Keratinocyte (primary cell): ENCODE results near the gene IPMK. TPM values are rescaled to one million over a fixed set of nuclear protein-coding genes. Genes with fewer than 3 reads are reported as not detected.
A peak's percentile ranks its signal among the peaks of the same experiment; 100 is the strongest.

Experiments
- DNase-seq: peaks from one replicate; pipeline ENCODE4 v3.0.0-alpha.2; 2011; ENCODE audit warnings: low read depth, missing footprints, low spot score
- FAIRE-seq: peaks from 2 replicates; lab custom pipeline; 2011; peaks lifted over from hg19 to GRCh38; lab: Jason Lieb, UNC
- H2AFZ ChIP-seq: 2 replicates; pipeline ENCODE4 v1.6.0; 2012; ENCODE audit warnings: low read length, control low read depth, inconsistent platforms; ENCODE audit not compliant: control insufficient read depth
- H3K27ac ChIP-seq: 2 replicates; pipeline ENCODE4 v1.5.1; 2011; ENCODE audit warnings: low read length; ENCODE audit not compliant: control insufficient read depth, insufficient read depth
- H3K27me3 ChIP-seq: 3 replicates; pipeline ENCODE4 v1.6.0; 2011; ENCODE audit warnings: low read length; ENCODE audit not compliant: control insufficient read depth, insufficient read depth; ENCODE audit errors: extremely low read depth
- H3K36me3 ChIP-seq, 2 experiments: 2 replicates in 1 of 2; 3 replicates in 1 of 2; pipeline ENCODE4 v1.5.1; 2011; ENCODE audit warnings: low read length in 2 of 2, mild to moderate bottlenecking in 1 of 2; ENCODE audit not compliant: control insufficient read depth in 2 of 2, insufficient read depth in 2 of 2; ENCODE audit errors: extremely low read depth in 1 of 2
- H3K4me1 ChIP-seq: 3 replicates; pipeline ENCODE4 v1.5.1; 2011; ENCODE audit warnings: low read length; ENCODE audit not compliant: control insufficient read depth, insufficient read depth; ENCODE audit errors: extremely low read depth
- H3K4me2 ChIP-seq: 3 replicates; pipeline ENCODE4 v1.6.0; 2011; ENCODE audit warnings: low read depth, low read length; ENCODE audit not compliant: control insufficient read depth, insufficient read depth; ENCODE audit errors: extremely low read depth
- H3K4me3 ChIP-seq, 3 experiments: fragments of 200-600 bp in 1 of 3; sonication (generic) in 1 of 3; 2 replicates in 2 of 3; 3 replicates in 1 of 3; pipeline ENCODE4 v1.5.1; 2011 to 2016; ENCODE audit warnings: low read length in 3 of 3, mild to moderate bottlenecking in 3 of 3, control low read depth in 2 of 3, inconsistent platforms in 1 of 3, low read depth in 1 of 3, mixed read lengths in 1 of 3, mixed run types in 1 of 3, moderate library complexity in 1 of 3; ENCODE audit not compliant: control insufficient read depth in 2 of 3, insufficient read depth in 2 of 3; ENCODE audit errors: extremely low read depth in 1 of 3
- H3K79me2 ChIP-seq: 2 replicates; pipeline ENCODE4 v1.6.0; 2012; ENCODE audit warnings: low read length; ENCODE audit not compliant: control insufficient read depth, insufficient read depth
- H3K9ac ChIP-seq: 3 replicates; pipeline ENCODE4 v1.6.0; 2011; ENCODE audit warnings: low read length; ENCODE audit not compliant: control insufficient read depth, insufficient read depth; ENCODE audit errors: extremely low read depth
- H3K9me1 ChIP-seq: 3 replicates; pipeline ENCODE4 v1.6.0; 2011; ENCODE audit warnings: low read length; ENCODE audit not compliant: control insufficient read depth, insufficient read depth; ENCODE audit errors: extremely low read depth
- H3K9me3 ChIP-seq: 2 replicates; pipeline ENCODE4 v1.5.1; 2012; ENCODE audit warnings: low read depth, low read length; ENCODE audit not compliant: control insufficient read depth
- H4K20me1 ChIP-seq: 3 replicates; pipeline ENCODE4 v1.6.0; 2011; ENCODE audit warnings: low read length; ENCODE audit not compliant: control insufficient read depth, insufficient read depth; ENCODE audit errors: extremely low read depth
- CTCF ChIP-seq, 3 experiments: IDR thresholded peaks in 1 of 3; conservative IDR thresholded peaks in 1 of 3; optimal IDR thresholded peaks in 1 of 3; 2 replicates in 2 of 3; 3 replicates in 1 of 3; pipeline versions ENCODE3 to v1.5.1; 2011; ENCODE audit warnings: low read length in 3 of 3, mild to moderate bottlenecking in 3 of 3, moderate library complexity in 2 of 3, control low read depth in 1 of 3, inconsistent platforms in 1 of 3; ENCODE audit not compliant: insufficient read depth in 2 of 3; ENCODE audit errors: extremely low read depth in 1 of 3
- EZH2 ChIP-seq: IDR thresholded peaks from one replicate; pipeline ENCODE4 v1.6.1; 2012; ENCODE audit warnings: inconsistent platforms, mild to moderate bottlenecking, low read length, moderate library complexity
- dilution Hi-C: fragments of 300-500 bp; cut with MboI; formaldehyde crosslinking; loops from one replicate; pipeline ENCODE4 v1.7.0; 2020; ENCODE audit warnings: low sequenced_read_pairs; ENCODE audit not compliant: extremely low pct_ligation_motif_present
- polyA plus RNA-seq, 5 experiments: library from polyadenylated mRNA; depleted of rRNA in 3 of 5; stranded (reverse) in 3 of 5; stranded (forward) in 1 of 5; unstranded in 1 of 5; fragments of >200 nt; gene quantifications; 1 replicate in 1 of 5; 2 replicates in 3 of 5; 3 replicates in 1 of 5; pipeline versions ENCODE4 v1.2.1 to v1.2.3, GENCODE V29; 2011 to 2012; ENCODE audit warnings: missing spikeins in 2 of 5, low read depth in 1 of 5, low replicate concordance in 1 of 5

The IPMK gene
- polyA plus RNA-seq, 1 donor (not counting 4 experiments of a cell fraction or from before 2014, with no cell fraction given) = 4.5 TPM

- H3K9ac ChIP-seq = no peak overlapping the region
- H2AFZ ChIP-seq = no peak overlapping the region
- no peaks in the 10 kb centered on the region for H3K79me2 ChIP-seq
- TF ChIP-seq CTCF (optimal IDR thresholded peaks at IDR 0.05 in 1 of 3, IDR thresholded peaks at IDR 0.05 in 1 of 3, conservative IDR thresholded peaks at IDR 0.05 in 1 of 3; ENCODE audit: extremely low read depth in 1 of 3, insufficient read depth in 2 of 3, low read length in 3 of 3) (no peak), EZH2 (no peak)
- no peak overlapping the region for H3K27ac ChIP-seq
- peaks cover 8% of the 10 kb centered on the region for H3K4me1 ChIP-seq
- no peak overlapping the region for H3K4me3 ChIP-seq
- FAIRE-seq (no peak), DNase-seq (no peak)
- H4K20me1 ChIP-seq = no peaks in the 10 kb centered on the region
- H3K27me3 ChIP-seq = peaks cover 3% of the 10 kb centered on the region
- H3K9me1 ChIP-seq = no peaks in the 10 kb centered on the region
- dilution Hi-C loops = no loop called here
- H3K36me3 ChIP-seq = no peaks in the 10 kb centered on the region
- no peaks in the 10 kb centered on the region for H3K9me3 ChIP-seq
- no peak overlapping the region for H3K4me2 ChIP-seq
Measured at GRCh38 chr10:58153751-58154150, 113.9 kb downstream of the IPMK start.

DNA sequence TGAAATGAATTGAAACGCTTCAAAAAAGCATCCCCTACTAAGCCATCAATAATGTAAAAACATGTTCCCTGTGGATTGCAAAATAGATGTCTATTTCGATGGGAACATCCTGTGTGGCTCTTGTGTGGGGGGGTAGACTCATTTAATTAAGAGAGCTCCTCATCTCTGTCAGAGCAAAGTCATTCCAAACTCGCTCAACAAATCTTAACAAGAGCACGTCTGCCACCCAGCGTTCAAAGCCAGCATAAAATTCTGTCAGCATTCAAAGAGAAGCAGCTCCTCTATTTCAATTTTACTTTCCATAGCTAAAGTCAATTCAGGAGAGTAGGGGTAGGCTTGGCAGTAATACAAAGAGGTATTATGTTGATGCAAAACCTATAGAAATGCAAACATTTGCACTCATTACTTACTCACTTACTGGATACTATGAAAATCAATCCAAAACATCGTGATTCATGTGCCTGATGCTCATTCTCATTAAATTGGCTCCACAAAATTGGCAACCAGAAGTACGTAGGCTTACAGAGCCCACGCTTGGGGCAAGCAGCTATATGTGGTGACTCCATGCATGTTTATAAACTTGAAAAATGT is 114.9 kb downstream of the IPMK start:
- dilution Hi-C loops = no loop called here
- peak; percentile 77 for FAIRE-seq
- Histone ChIP-seq H3K9me1 (no peaks in the 10 kb centered on the region), H4K20me1 (no peaks in the 10 kb centered on the region), H3K36me3 (no peaks in the 10 kb centered on the region), H3K79me2 (no peaks in the 10 kb centered on the region), H2AFZ (no peak overlapping the region), H3K4me2 (no peak overlapping the region), H3K27me3 (peaks cover 3% of the 10 kb centered on the region), H3K9me3 (no peaks in the 10 kb centered on the region), H3K4me3 (no peak overlapping the region), H3K4me1 (peaks cover 8% of the 10 kb centered on the region), H3K27ac (no peak overlapping the region), H3K9ac (no peak overlapping the region)
- TF ChIP-seq EZH2 (no peak), CTCF (optimal IDR thresholded peaks at IDR 0.05 in 1 of 3, IDR thresholded peaks at IDR 0.05 in 1 of 3, conservative IDR thresholded peaks at IDR 0.05 in 1 of 3; ENCODE audit: extremely low read depth in 1 of 3, insufficient read depth in 2 of 3, low read length in 3 of 3) (peak; percentile 65 to 67 (median 66))
- no peak for DNase-seq
